SHP77 treated with DMSO at 0.1 percent for 48 hours (cell line): Measurements from ENCODE around the gene SAGE1.
A peak's percentile ranks its signal among the peaks of the same experiment; 100 is the strongest.
"Not testable (repeated sequence)": the region's sequence is repeated elsewhere in the genome, so short reads cannot be mapped to it uniquely, and the experiment has no call there.

Experiments used
- DNase-seq: peaks from one replicate; lab custom pipeline; 2025; lab: John Stamatoyannopoulos, UW

The SAGE1 gene

DNA sequence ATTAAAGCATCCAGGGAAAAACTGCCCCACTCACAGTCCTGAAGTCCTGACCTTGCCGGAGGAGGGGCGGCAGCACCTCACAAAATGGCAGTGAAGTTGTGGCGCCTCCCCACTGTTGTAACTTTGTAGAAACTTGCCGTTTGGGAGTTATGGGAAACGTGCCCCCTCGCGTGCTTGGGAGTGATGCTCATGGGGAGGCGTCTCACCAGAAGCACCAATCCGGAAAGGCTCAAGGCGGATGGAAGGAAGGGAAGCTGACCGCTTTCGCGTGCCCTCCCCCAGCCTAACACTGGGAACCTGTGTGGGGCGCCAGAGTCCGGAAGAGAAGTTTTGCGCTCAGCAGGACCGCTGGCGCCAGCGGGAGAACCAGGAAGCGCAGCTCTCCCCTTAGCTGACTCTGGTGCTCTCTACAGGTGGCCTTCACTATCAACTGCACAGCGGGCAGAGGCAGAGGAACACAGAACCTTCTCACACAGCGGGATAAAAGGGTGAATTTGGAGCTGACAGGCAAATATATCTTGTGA, at the start of gene SAGE1, which contains the start of gene CT45A10:
Gene SAGE1, plus strand, starts transcription at position 423 of the 524 bp plus-strand sequence. CDS start 2,527 bp downstream, outside the sequence.
Gene CT45A10, minus strand, starts transcription at position 151 of the 524 bp plus-strand sequence. CDS start 8,100 bp downstream, outside the sequence.
- no peak for DNase-seq

DNA sequence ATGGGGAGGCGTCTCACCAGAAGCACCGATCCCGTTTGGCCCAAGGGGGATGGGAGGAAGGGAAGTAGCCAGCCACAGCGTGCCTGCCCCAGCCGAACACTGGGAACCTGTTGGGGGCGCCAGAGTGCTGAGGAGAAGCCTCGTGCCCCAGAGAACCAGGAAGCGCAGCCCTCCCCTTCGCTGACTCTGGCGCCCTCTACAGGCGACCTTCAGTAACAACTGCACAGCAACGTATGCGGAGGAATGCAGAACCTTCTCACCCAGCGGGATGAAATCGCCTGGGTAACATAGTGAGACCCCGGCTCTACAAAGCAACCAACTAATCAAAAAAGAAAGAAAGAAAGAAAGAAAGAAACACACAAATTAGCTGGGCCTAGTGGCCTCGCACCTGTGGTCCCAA, 39.1 kb upstream of the SAGE1 start, which contains the start of gene CT45A8:
Gene CT45A8, minus strand, starts transcription at position 101 of the 400 bp plus-strand sequence. CDS start 3,755 bp downstream, outside the sequence.
- DNase-seq, result not testable (repeated sequence)

GRCh38 chrX:135871712-135872111, 21.8 kb upstream of the SAGE1 start, which contains the start of gene CT45A9:
CT45A9 (minus strand) TSS chrX:135871812; CDS start chrX:135868061, 3,751 bp downstream.
- not testable (repeated sequence) for DNase-seq

- not testable (repeated sequence) for DNase-seq
Measured at GRCh38 chrX:135882741-135883140, 10.8 kb upstream of the SAGE1 start.

DNA sequence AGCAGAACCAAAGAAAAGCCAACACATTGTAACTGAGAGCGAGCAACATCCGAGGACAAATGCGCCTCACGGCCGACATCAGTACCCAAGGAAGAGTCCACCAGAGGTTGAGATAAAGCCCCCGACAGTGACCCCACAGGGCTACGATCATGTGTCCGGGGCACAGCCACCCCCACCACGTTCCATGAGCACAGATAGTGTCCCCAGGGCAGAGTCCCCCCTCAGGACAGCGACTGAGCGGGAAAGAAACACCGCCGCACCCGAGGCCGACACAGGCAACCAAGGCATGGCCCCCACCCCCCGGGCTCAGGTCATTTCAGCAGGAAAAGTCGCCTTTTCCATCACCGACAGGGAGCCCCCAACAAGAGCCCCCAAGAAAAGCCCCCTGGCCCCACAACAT, 5.3 kb upstream of the SAGE1 start:
- DNase-seq, result not testable (repeated sequence)

GRCh38 chrX:135888976-135889375, 4.5 kb upstream of the SAGE1 start:
- DNase-seq, result not testable (repeated sequence)

- DNase-seq, result no peak
Measured at GRCh38 chrX:135890087-135890585, 3.4 kb upstream of the SAGE1 start.

- no peak for DNase-seq
Measured at GRCh38 chrX:135892781-135893180, 735 bp upstream of the SAGE1 start.

DNA sequence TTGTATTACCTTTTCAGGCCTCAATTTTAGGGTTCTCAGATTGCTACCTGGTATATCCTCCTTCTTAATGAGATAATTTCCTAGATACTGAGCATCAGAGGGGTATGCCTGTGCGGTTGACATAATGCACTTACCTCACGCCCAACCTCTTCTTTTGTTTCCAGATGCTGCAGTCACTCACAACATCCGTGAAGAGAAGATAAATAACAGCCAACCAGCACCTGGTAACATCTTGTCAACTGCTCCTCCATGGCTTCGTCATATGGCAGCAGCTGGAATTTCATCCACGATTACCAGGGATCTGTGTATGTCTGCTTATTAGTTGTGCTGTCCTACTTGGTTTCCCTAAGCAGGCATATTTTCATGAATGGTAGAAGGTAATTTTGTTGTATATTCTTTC, 16.7 kb downstream of the SAGE1 start:
- no peak for DNase-seq

GRCh38 chrX:135914404-135914803, 20.9 kb downstream of the SAGE1 start:
- no peak for DNase-seq

DNA sequence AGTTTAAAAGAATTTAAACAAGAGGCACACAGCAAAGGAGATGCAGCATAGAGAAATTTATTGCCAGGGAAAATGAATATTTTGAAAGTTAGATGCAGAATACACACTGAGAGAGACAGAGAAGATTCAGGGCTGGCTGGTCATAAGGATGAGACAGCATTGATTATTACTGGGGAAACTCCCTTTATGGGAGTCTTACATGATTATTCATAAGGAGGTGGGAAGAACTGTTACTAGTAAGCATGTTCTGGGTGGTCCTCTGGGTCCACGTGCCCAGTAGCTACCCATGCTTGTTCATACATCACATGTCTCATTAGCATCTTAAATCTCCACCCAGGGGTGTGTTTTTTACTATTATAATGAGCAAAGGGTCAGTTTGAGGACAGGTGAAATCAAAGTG, 27.0 kb downstream of the SAGE1 start:
- DNase-seq, result not testable (repeated sequence)

- DNase-seq, result no peak
Measured at GRCh38 chrX:135923353-135923752, 29.8 kb downstream of the SAGE1 start.

DNA sequence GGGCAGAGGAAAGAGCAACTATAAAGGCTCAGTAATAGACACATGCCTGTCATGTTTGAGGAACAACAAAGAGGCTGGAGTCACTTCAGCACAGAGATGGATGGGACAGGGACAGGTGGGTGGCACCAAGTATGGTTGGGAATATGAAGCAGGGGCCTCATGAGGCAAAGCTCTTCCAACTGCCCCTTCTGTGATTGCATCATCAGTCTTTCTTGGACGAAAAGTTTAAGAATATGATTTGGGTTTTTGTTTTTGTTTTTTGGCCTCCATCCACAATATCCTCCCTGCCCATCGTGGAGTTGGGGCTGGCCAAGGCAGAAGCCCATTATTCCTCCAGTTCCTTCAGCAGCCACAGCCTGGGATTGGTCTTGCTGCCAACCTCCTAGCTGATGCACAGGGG, 34.4 kb downstream of the SAGE1 start:
- DNase-seq, result no peak

GRCh38 chrX:135931644-135932487, 38.4 kb downstream of the SAGE1 start:
- DNase-seq, result peak; percentile 10

- no peak for DNase-seq
Measured at GRCh38 chrX:135944486-135944885, 51.0 kb downstream of the SAGE1 start.

- DNase-seq, result no peak
Measured at GRCh38 chrX:135951291-135951690, 57.8 kb downstream of the SAGE1 start.
